GM12875 (cell line): ENCODE measurements around the gene CERS6.

Experiments
- H3K4me3 ChIP-seq: one replicate; pipeline ENCODE4 v1.5.1; 2011; ENCODE audit warnings: low read depth, low read length, control low read depth
- CTCF ChIP-seq: IDR thresholded peaks from 2 replicates; pipeline ENCODE4 v1.5.1; 2011; ENCODE audit warnings: low read depth, mild to moderate bottlenecking, control low read depth, inconsistent platforms, low read length, moderate library complexity, borderline replicate concordance; ENCODE audit not compliant: insufficient read depth

The CERS6 gene

GRCh38 chr2:168819050-168819715 lies 363.1 kb downstream of the CERS6 start:
- H3K4me3 ChIP-seq: no peak overlapping the region
- no peak for TF ChIP-seq CTCF

DNA sequence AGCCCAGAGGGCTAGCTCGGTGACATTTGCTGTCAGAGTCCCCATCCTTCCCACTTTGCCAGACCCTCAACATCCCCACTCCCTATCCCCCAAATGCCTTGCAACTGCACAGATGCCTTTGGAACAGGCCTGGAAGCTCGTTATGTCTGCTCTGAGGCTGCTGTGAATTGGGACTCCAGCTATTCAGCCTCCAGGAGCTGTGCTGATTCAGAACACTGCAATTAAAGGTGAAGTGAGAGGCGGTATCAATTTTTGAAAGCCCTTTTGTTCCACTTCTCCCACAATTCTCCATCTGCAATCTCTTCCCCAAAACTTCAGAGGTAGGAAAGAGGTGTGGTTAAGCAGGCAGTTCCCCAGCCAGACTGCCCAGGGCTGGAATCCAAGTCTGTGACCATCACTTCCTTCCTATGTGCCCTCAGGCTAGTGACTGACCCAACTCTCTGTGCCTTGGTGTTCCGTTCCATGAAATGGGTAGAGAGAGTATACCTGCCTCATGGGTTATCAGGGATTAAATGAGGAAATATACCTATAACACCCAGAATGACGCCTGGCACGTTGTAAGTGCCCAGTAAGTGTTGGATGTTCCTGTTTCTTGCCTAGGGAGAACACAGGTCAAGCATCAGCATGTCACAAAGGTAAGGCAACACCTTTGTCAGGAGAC lies 363.9 kb downstream of the CERS6 start:
- no peak overlapping the region for H3K4me3 ChIP-seq
- TF ChIP-seq CTCF: no peak

GRCh38 chr2:168821577-168821976 lies 365.5 kb downstream of the CERS6 start:
- no peak for TF ChIP-seq CTCF
- no peak overlapping the region for H3K4me3 ChIP-seq

- no peak for TF ChIP-seq CTCF
- no peak overlapping the region for H3K4me3 ChIP-seq
Measured at GRCh38 chr2:168821992-168822391, 365.9 kb downstream of the CERS6 start.
